Measurements from ENCODE around the gene LCN10. TPM values are rescaled to one million over a fixed set of nuclear protein-coding genes. Genes with fewer than 3 reads are reported as not detected.
"Not testable (repeated sequence)": the region's sequence is repeated elsewhere in the genome, so short reads cannot be mapped to it uniquely, and the experiment has no call there.

The LCN10 gene
- polyA plus RNA-seq = 1 to 10 TPM in 3 of 4 donors, not detected in 1; 1.1 to 8.4 (median 4.7) TPM
- long read RNA-seq, donor 1 = 0 reads
- long read RNA-seq, donor 2 = 0 reads
- long read RNA-seq, donor 3 = 0 reads
- long read RNA-seq, donor 4 = 0 reads
- long read RNA-seq, donor 5 = 0 reads
- long read RNA-seq, donor 6 = 0 reads
- long read RNA-seq, donor 7 = 0 reads
- long read RNA-seq, donor 8 = 0 reads
- long read RNA-seq, donor 9 = 0 reads
- long read RNA-seq, donor 10 = 0 reads

- Histone ChIP-seq H3K4me1 (ENCODE audit: control insufficient read depth in 3 of 3, insufficient read depth in 2 of 3, low read depth in 1 of 3, low read length in 2 of 3) (peaks cover 0 to 27% (median 0%) of the 10 kb centered on the region in 3 donors), H3K27ac (ENCODE audit: low read depth in 1 of 3, low read length in 2 of 3) (peak within 1 kb of the TSS in 1 of 3 donors; percentile 64), H3K4me3 (ENCODE audit: low read depth in 1 of 3, low read length in 3 of 3) (peak within 1 kb of the TSS in 1 of 3 donors; percentile 12), H3K27me3 (ENCODE audit: control insufficient read depth in 3 of 3, insufficient read depth in 3 of 3, low read length in 3 of 3) (peaks cover 0 to 24% (median 19%) of the 10 kb centered on the region in 3 donors), H3K36me3 (ENCODE audit: control insufficient read depth in 3 of 3, insufficient read depth in 2 of 3, low read depth in 1 of 3, low read length in 3 of 3) (no peaks in the 10 kb centered on the region), H3K9me3 (ENCODE audit: control insufficient read depth in 2 of 2, insufficient read depth in 1 of 2, low read depth in 1 of 2, low read length in 1 of 2) (peaks cover 0 to 10% of the 10 kb centered on the region in 2 donors)
- FAIRE-seq (no peak), DNase-seq (peak in 1 of 2 donors; percentile 66)
- 7 to 40% (median 25%) methylated on average over 20 to 25 of the region's 25 CpGs for WGBS, 3 donors
Observed at GRCh38 chr9:136742591-136743391, at the start of gene LCN10. Gene LCN10, minus strand, starts transcription at chr9:136742940. Its CDS starts 37 bp downstream, at chr9:136742903.

GRCh38 chr9:136791516-136792276, 49.0 kb upstream of the LCN10 start:
- no peak for FAIRE-seq
- Histone ChIP-seq H3K4me3 (ENCODE audit: low read depth in 1 of 3, low read length in 3 of 3) (peak overlapping the region; percentile 60 to 92 (median 65)), H3K4me1 (ENCODE audit: control insufficient read depth in 3 of 3, insufficient read depth in 2 of 3, low read depth in 1 of 3, low read length in 2 of 3) (peaks cover 0 to 74% (median 0%) of the 10 kb centered on the region in 3 donors), H3K27me3 (ENCODE audit: control insufficient read depth in 3 of 3, insufficient read depth in 3 of 3, low read length in 3 of 3) (no peaks in the 10 kb centered on the region), H3K27ac (ENCODE audit: low read depth in 1 of 3, low read length in 2 of 3) (peak overlapping the region; percentile 95 to 100 (median 97)), H3K36me3 (ENCODE audit: control insufficient read depth in 3 of 3, insufficient read depth in 2 of 3, low read depth in 1 of 3, low read length in 3 of 3) (peaks cover 0 to 38% (median 0%) of the 10 kb centered on the region in 3 donors), H3K9me3 (ENCODE audit: control insufficient read depth in 2 of 2, insufficient read depth in 1 of 2, low read depth in 1 of 2, low read length in 1 of 2) (no peaks in the 10 kb centered on the region)
- 2 to 3% (median 2%) methylated on average over 27 to 29 of the region's 29 CpGs for WGBS, 3 donors
- peak; percentile 91 to 93 for DNase-seq

- Histone ChIP-seq H3K4me3 (ENCODE audit: low read depth in 1 of 3, low read length in 3 of 3) (peak within 1 kb of the TSS; percentile 60 to 92 (median 65)), H3K27ac (ENCODE audit: low read depth in 1 of 3, low read length in 2 of 3) (peak within 1 kb of the TSS; percentile 95 to 100 (median 97)), H3K36me3 (ENCODE audit: control insufficient read depth in 3 of 3, insufficient read depth in 2 of 3, low read depth in 1 of 3, low read length in 3 of 3) (peaks cover 0 to 38% (median 0%) of the 10 kb centered on the region in 3 donors), H3K9me3 (ENCODE audit: control insufficient read depth in 2 of 2, insufficient read depth in 1 of 2, low read depth in 1 of 2, low read length in 1 of 2) (no peaks in the 10 kb centered on the region), H3K27me3 (ENCODE audit: control insufficient read depth in 3 of 3, insufficient read depth in 3 of 3, low read length in 3 of 3) (no peaks in the 10 kb centered on the region), H3K4me1 (ENCODE audit: control insufficient read depth in 3 of 3, insufficient read depth in 2 of 3, low read depth in 1 of 3, low read length in 2 of 3) (peaks cover 0 to 73% (median 1%) of the 10 kb centered on the region in 3 donors)
- 0 to 1% (median 1%) methylated on average over 49 to 70 of the region's 70 CpGs for WGBS, 3 donors
- FAIRE-seq (no peak), DNase-seq (peak; percentile 99 to 100)
Observed at GRCh38 chr9:136790640-136791515, 48.1 kb upstream of the LCN10 start, which contains the start of gene TMEM141. Gene TMEM141, plus strand, starts transcription at chr9:136791344. Its CDS starts 27 bp downstream, at chr9:136791371.

- peak in 1 of 2 donors; percentile 79 for DNase-seq
- H3K4me3 ChIP-seq (ENCODE audit: low read depth in 1 of 3, low read length in 3 of 3) = no peak overlapping the region
- FAIRE-seq = no peak
- H3K27me3 ChIP-seq (ENCODE audit: control insufficient read depth in 3 of 3, insufficient read depth in 3 of 3, low read length in 3 of 3) = no peaks in the 10 kb centered on the region
- whole genome bisulfite sequencing, 3 donors = 34 to 67% (median 38%) methylated on average over 3 of the region's 3 CpGs
- H3K4me1 ChIP-seq (ENCODE audit: control insufficient read depth in 3 of 3, insufficient read depth in 2 of 3, low read depth in 1 of 3, low read length in 2 of 3) = peaks cover 0 to 66% (median 1%) of the 10 kb centered on the region in 3 donors
- peak overlapping the region in 2 of 3 donors; percentile 52 to 91 for H3K27ac ChIP-seq (ENCODE audit: low read depth in 1 of 3, low read length in 2 of 3)
- H3K9me3 ChIP-seq (ENCODE audit: control insufficient read depth in 2 of 2, insufficient read depth in 1 of 2, low read depth in 1 of 2, low read length in 1 of 2) = no peaks in the 10 kb centered on the region
- peaks cover 0 to 28% (median 0%) of the 10 kb centered on the region in 3 donors for H3K36me3 ChIP-seq (ENCODE audit: control insufficient read depth in 3 of 3, insufficient read depth in 2 of 3, low read depth in 1 of 3, low read length in 3 of 3)
Observed at GRCh38 chr9:136789523-136789937, 46.8 kb upstream of the LCN10 start.

- not testable (repeated sequence) for H3K9me3 ChIP-seq (ENCODE audit: control insufficient read depth in 2 of 2, insufficient read depth in 1 of 2, low read depth in 1 of 2, low read length in 1 of 2); H3K27me3 ChIP-seq (ENCODE audit: control insufficient read depth in 3 of 3, insufficient read depth in 3 of 3, low read length in 3 of 3); FAIRE-seq
- Histone ChIP-seq H3K36me3 (ENCODE audit: control insufficient read depth in 3 of 3, insufficient read depth in 2 of 3, low read depth in 1 of 3, low read length in 3 of 3) (peaks cover 0 to 21% (median 0%) of the 10 kb centered on the region in 3 donors), H3K27ac (ENCODE audit: low read depth in 1 of 3, low read length in 2 of 3) (peak overlapping the region in 2 of 3 donors; percentile 52 to 91), H3K4me1 (ENCODE audit: control insufficient read depth in 3 of 3, insufficient read depth in 2 of 3, low read depth in 1 of 3, low read length in 2 of 3) (peaks cover 0 to 62% (median 1%) of the 10 kb centered on the region in 3 donors), H3K4me3 (ENCODE audit: low read depth in 1 of 3, low read length in 3 of 3) (peak overlapping the region in 1 of 3 donors; percentile 27)
- WGBS, 3 donors = 16 to 55% (median 38%) methylated on average over 27 of the region's 27 CpGs
- DNase-seq = peak; percentile 44 to 75
Observed at GRCh38 chr9:136788644-136789522, 46.1 kb upstream of the LCN10 start.

GRCh38 chr9:136787690-136788400, 45.1 kb upstream of the LCN10 start:
- H3K27me3 ChIP-seq (ENCODE audit: control insufficient read depth in 3 of 3, insufficient read depth in 3 of 3, low read length in 3 of 3) = no peaks in the 10 kb centered on the region
- H3K4me1 ChIP-seq (ENCODE audit: control insufficient read depth in 3 of 3, insufficient read depth in 2 of 3, low read depth in 1 of 3, low read length in 2 of 3) = peaks cover 0 to 54% (median 1%) of the 10 kb centered on the region in 3 donors
- WGBS, 3 donors = 9 to 16% (median 12%) methylated on average over 21 of the region's 21 CpGs
- no peaks in the 10 kb centered on the region for H3K9me3 ChIP-seq (ENCODE audit: control insufficient read depth in 2 of 2, insufficient read depth in 1 of 2, low read depth in 1 of 2, low read length in 1 of 2)
- no peak overlapping the region for H3K4me3 ChIP-seq (ENCODE audit: low read depth in 1 of 3, low read length in 3 of 3)
- FAIRE-seq (no peak), DNase-seq (peak; percentile 78 to 90)
- H3K27ac ChIP-seq (ENCODE audit: low read depth in 1 of 3, low read length in 2 of 3) = peak overlapping the region in 1 of 3 donors; percentile 91
- peaks cover 0 to 12% (median 0%) of the 10 kb centered on the region in 3 donors for H3K36me3 ChIP-seq (ENCODE audit: control insufficient read depth in 3 of 3, insufficient read depth in 2 of 3, low read depth in 1 of 3, low read length in 3 of 3)
